ENCODE data around the gene MACROH2A1. TPM values are rescaled to one million over a fixed set of nuclear protein-coding genes. Genes with fewer than 3 reads are reported as not detected.

MACROH2A1 gene
- total and polyA plus RNA-seq, 5 donors from 2014 or later: 126 to 161 (median 140) TPM

DNA sequence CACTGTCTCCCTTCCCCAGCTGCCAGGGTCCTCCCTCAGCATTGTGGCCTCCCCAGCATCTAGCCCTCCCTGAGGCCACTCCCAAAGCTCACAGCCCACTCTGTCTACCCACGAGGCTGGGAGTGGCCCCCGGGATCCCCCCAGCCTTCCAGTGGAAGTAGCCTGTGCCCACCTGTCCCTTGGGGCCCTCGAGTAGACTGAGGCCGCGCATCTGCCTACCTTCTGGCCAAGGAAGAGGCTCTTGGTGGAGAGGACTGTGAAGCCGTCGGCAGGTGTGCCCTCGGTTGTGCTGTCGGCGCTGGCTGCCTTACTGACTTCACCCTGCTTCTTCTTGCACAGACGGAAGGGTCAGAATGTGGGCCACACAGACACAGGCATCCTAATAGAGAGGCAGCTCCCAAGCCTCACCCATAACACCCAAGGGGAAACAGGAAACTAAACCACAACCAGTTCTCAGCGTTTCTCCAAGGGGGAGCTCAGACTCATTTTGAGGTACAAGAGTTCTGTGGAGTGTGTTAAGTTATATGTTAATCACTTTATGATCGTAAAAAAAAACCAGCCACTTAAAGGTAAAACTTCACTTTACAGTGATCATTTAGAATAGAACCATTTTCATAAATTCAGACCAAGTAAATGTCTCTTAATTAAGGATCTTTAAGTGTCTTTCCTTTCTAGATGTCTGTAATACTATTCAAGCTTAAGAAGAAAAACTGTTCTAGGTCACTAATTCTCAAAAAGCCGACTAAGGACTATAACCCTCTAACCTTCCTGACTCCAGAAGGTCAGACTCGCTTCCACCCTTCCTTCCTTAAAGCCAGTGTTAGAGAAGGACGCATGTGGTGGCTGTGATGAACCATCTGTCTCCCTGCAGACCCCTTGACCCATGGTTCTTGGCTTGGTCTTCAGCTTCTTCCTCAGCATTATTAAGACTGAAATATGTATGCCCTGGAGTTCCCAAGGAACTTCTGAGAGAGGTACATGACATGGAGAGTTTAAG is 38.5 kb downstream of the MACROH2A1 start:
- Histone ChIP-seq H3K36me3 (ENCODE audit: control insufficient read depth, insufficient read depth, low read length) (peaks cover 71% of the 10 kb centered on the region), H3K9me3 (ENCODE audit: control insufficient read depth in 2 of 2, low read length in 2 of 2) (no peaks in the 10 kb centered on the region), H3K27ac (ENCODE audit: insufficient read depth, low read length, poor library complexity, severe bottlenecking) (no peak overlapping the region), H3K4me1 (ENCODE audit: control insufficient read depth, insufficient read depth, low read length, poor library complexity, severe bottlenecking) (no peaks in the 10 kb centered on the region), H3K27me3 (ENCODE audit: control insufficient read depth, insufficient read depth, low read length) (no peaks in the 10 kb centered on the region), H3K4me3 (ENCODE audit: low read depth, low read length) (no peak overlapping the region)
- Mint-ChIP-seq H3K27me3 (no peaks in the 10 kb centered on the region), H3K9me3 (peaks cover 0 to 1% (median 0%) of the 10 kb centered on the region in 7 donors), H3K27ac (peak overlapping the region; percentile 12 to 55 (median 48)), H3K36me3 (peaks cover 38% of the 10 kb centered on the region), H3K4me1 (peaks cover 9 to 19% (median 12%) of the 10 kb centered on the region in 4 donors), H3K4me3 (no peak overlapping the region)
- DNase-seq: peak in 1 of 3 donors; percentile 40
- ATAC-seq (ENCODE audit: low read depth in 2 of 2): no peak

DNA sequence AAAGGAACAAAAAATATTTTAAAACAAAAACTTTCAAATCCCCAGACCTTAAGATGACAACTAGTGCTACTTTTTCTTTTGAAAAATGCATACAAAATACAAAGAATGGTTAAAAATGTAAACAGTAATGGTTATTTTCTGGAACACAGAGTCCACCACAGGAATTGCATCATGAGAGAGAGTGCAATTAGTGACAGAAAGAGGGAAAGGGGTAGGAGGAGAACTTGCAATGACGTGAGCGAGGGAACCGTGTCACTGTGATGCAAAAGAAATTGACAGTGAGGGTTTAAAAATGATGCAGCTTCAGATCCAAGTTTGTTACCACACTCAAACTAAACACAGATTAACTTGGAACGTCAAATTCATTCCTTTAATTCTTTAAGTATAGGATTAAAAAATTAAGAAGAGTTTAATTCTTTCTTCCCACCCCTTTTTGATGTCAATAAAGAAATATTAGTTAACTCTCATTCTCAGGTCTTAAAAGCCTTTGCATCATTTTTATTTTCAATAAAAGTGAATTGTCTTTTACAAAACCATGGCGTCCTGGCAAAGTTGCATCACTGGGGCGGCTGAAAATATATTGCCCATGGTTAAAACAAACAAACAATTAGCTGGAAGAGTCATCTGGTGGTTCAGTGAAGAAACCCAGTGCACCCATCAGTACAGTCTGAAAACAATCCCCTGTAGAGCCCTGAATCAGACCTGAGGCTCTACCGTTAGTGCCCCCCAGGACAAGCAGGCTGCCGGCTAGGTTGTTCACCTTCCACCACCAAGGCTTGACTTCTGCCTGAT is 39.5 kb downstream of the MACROH2A1 start:
- DNase-seq (no peak), ATAC-seq (ENCODE audit: low read depth in 2 of 2) (no peak)
- H3K4me1 ChIP-seq (ENCODE audit: control insufficient read depth, insufficient read depth, low read length, poor library complexity, severe bottlenecking): no peaks in the 10 kb centered on the region
- no peaks in the 10 kb centered on the region for H3K9me3 ChIP-seq (ENCODE audit: control insufficient read depth in 2 of 2, low read length in 2 of 2)
- H3K27ac ChIP-seq (ENCODE audit: insufficient read depth, low read length, poor library complexity, severe bottlenecking): no peak overlapping the region
- H3K9me3 Mint-ChIP-seq: no peaks in the 10 kb centered on the region
- peaks cover 3 to 17% (median 10%) of the 10 kb centered on the region in 4 donors for H3K4me1 Mint-ChIP-seq
- peaks cover 73% of the 10 kb centered on the region for H3K36me3 ChIP-seq (ENCODE audit: control insufficient read depth, insufficient read depth, low read length)
- peaks cover 33% of the 10 kb centered on the region for H3K36me3 Mint-ChIP-seq
- H3K4me3 Mint-ChIP-seq: no peak overlapping the region
- no peaks in the 10 kb centered on the region for H3K27me3 Mint-ChIP-seq
- H3K27ac Mint-ChIP-seq: peak overlapping the region in 2 of 3 donors; percentile 7 to 12
- H3K4me3 ChIP-seq (ENCODE audit: low read depth, low read length): no peak overlapping the region
- no peaks in the 10 kb centered on the region for H3K27me3 ChIP-seq (ENCODE audit: control insufficient read depth, insufficient read depth, low read length)

DNA sequence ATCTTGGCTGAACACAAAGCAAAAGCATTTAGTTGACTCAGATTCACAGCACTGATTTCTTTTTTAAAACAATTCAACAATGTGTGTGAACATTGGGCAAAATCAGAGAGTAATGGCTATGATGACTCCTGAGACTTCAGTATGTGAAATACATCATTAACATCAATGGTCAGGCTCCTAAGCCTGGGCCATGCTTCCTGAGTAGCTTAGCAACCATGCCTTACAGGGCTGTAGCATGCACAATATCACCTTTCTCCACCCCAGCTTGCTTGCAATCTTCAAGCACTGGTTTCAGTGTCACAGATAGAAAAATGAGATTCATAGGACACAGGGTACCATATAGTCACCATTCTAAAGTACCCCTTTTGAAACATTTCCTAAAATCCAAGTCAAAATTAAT is 41.3 kb downstream of the MACROH2A1 start:
- H3K36me3 ChIP-seq (ENCODE audit: control insufficient read depth, insufficient read depth, low read length): peaks cover 73% of the 10 kb centered on the region
- H3K9me3 ChIP-seq (ENCODE audit: control insufficient read depth in 2 of 2, low read length in 2 of 2): no peaks in the 10 kb centered on the region
- Mint-ChIP-seq H3K9me3 (no peaks in the 10 kb centered on the region), H3K4me3 (no peak overlapping the region), H3K36me3 (peaks cover 35% of the 10 kb centered on the region), H3K4me1 (peaks cover 0 to 17% (median 8%) of the 10 kb centered on the region in 4 donors), H3K27ac (peak overlapping the region in 1 of 3 donors; percentile 32), H3K27me3 (no peaks in the 10 kb centered on the region)
- ATAC-seq (ENCODE audit: low read depth in 2 of 2) (no peak), DNase-seq (no peak)
- H3K27me3 ChIP-seq (ENCODE audit: control insufficient read depth, insufficient read depth, low read length): no peaks in the 10 kb centered on the region
- no peak overlapping the region for H3K4me3 ChIP-seq (ENCODE audit: low read depth, low read length)
- no peak overlapping the region for H3K27ac ChIP-seq (ENCODE audit: insufficient read depth, low read length, poor library complexity, severe bottlenecking)
- H3K4me1 ChIP-seq (ENCODE audit: control insufficient read depth, insufficient read depth, low read length, poor library complexity, severe bottlenecking): no peaks in the 10 kb centered on the region

DNA sequence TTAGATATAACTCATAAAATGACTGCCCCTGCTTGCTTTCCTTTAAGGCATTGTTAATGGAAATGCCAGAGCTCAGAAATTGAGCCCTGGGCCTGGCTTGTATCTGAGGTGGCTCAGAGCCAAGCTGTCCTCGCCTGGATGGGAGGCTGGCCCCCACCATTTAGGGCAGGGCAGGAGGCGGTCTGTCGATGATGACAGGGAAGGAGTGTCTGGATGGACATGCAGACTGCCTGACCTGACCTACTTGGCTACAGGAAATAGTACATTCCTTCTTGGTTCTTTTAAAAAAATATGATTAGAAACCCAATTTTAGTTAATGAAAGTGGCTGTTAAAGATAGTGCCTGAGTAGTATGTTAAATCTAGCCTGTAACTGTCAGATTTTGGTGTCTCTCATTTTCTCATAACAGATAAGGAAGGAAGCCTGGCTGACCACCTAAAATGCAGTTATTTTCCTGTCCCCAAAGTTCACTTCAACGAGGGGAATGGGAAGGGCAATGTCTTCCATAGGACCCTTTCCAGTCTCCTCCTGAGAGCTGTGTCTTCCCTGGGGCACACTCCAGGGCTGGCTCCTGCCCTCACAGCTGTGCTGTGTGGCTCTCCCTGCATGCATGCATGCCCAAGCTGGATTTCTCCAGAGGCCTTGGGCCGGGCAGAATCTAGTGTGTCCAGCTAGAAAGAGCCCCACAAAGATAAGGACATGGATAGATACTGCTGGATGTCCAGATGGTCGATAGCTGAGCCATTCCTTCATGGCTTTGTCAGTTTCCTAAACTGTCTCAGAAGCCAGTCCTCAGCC is 42.3 kb downstream of the MACROH2A1 start:
- Histone ChIP-seq H3K4me1 (ENCODE audit: control insufficient read depth, insufficient read depth, low read length, poor library complexity, severe bottlenecking) (no peaks in the 10 kb centered on the region), H3K27me3 (ENCODE audit: control insufficient read depth, insufficient read depth, low read length) (no peaks in the 10 kb centered on the region), H3K4me3 (ENCODE audit: low read depth, low read length) (no peak overlapping the region), H3K9me3 (ENCODE audit: control insufficient read depth in 2 of 2, low read length in 2 of 2) (no peaks in the 10 kb centered on the region), H3K36me3 (ENCODE audit: control insufficient read depth, insufficient read depth, low read length) (peaks cover 74% of the 10 kb centered on the region), H3K27ac (ENCODE audit: insufficient read depth, low read length, poor library complexity, severe bottlenecking) (no peak overlapping the region)
- ATAC-seq (ENCODE audit: low read depth in 2 of 2): no peak
- no peak for DNase-seq
- Mint-ChIP-seq H3K4me3 (no peak overlapping the region), H3K27ac (peak overlapping the region in 2 of 3 donors; percentile 41 to 89), H3K9me3 (no peaks in the 10 kb centered on the region), H3K4me1 (peaks cover 0 to 17% (median 8%) of the 10 kb centered on the region in 4 donors), H3K27me3 (no peaks in the 10 kb centered on the region), H3K36me3 (peaks cover 39% of the 10 kb centered on the region)

DNA sequence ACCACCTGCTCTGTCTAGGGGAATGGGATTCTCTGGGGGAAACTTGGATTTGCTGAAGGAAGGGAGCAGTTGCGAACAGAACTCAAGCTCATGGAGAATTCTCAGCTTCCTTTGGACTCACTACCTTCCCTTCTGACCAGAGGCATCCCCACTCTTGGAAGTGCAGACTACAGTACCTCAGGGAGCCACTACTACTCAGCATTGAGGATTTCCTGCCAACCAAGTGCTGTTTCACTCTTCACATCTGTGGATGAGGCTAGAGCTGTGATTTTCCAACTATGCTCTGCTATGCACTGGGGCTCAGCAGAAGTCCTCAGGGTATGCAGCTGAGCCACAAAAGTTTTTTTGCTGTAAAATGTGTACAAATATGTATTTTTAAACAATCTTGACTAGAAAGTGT is 43.9 kb downstream of the MACROH2A1 start:
- Histone ChIP-seq H3K27ac (ENCODE audit: insufficient read depth, low read length, poor library complexity, severe bottlenecking) (no peak overlapping the region), H3K9me3 (ENCODE audit: control insufficient read depth in 2 of 2, low read length in 2 of 2) (no peaks in the 10 kb centered on the region), H3K36me3 (ENCODE audit: control insufficient read depth, insufficient read depth, low read length) (peaks cover 75% of the 10 kb centered on the region), H3K4me1 (ENCODE audit: control insufficient read depth, insufficient read depth, low read length, poor library complexity, severe bottlenecking) (no peaks in the 10 kb centered on the region), H3K4me3 (ENCODE audit: low read depth, low read length) (no peak overlapping the region), H3K27me3 (ENCODE audit: control insufficient read depth, insufficient read depth, low read length) (no peaks in the 10 kb centered on the region)
- H3K27ac Mint-ChIP-seq: peak overlapping the region in 2 of 3 donors; percentile 22 to 33
- DNase-seq (no peak), ATAC-seq (ENCODE audit: low read depth in 2 of 2) (no peak)
- H3K4me1 Mint-ChIP-seq: peaks cover 0 to 3% (median 0%) of the 10 kb centered on the region in 4 donors
- H3K27me3 Mint-ChIP-seq: no peaks in the 10 kb centered on the region
- H3K36me3 Mint-ChIP-seq: peaks cover 35% of the 10 kb centered on the region
- H3K9me3 Mint-ChIP-seq: no peaks in the 10 kb centered on the region
- H3K4me3 Mint-ChIP-seq: no peak overlapping the region

DNA sequence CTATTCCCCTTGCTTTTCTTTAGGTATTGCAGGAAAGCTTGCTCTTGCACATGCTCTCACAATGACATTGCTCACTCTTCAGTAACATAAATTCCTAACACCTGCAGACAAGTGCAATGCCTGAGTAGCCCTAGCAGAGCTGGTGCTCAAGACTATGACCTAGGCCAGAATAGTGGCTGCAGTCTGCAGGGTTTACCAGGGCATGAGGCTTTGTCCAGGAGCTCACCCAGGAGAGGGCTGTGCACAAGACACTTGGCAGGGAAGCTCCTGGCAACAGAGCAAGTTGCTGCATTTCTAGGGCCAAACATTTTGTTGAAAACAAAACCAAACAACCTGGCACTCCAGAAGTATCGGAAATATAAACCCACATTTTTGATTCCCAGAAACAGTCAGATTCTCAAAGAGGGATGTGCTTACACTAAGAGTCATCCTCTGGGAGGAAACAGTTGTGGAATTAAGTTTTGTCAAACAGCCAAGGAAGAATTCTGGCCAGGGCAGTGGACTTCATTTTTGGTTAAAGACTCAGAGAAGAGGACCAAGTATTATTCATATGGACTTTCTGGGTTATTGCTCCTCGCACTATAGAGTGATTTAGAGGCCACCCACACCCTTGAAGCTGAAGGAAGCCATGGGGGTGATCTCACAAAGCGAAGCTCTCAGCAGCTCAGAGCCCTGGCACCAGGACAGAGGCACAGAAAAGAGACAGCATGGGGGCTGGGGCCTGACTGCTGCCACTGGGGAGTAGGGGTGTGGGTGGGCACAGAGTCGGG is 44.9 kb downstream of the MACROH2A1 start:
- DNase-seq (no peak), ATAC-seq (ENCODE audit: low read depth in 2 of 2) (no peak)
- peaks cover 74% of the 10 kb centered on the region for H3K36me3 ChIP-seq (ENCODE audit: control insufficient read depth, insufficient read depth, low read length)
- H3K27ac ChIP-seq (ENCODE audit: insufficient read depth, low read length, poor library complexity, severe bottlenecking): no peak overlapping the region
- H3K36me3 Mint-ChIP-seq: peaks cover 35% of the 10 kb centered on the region
- no peak overlapping the region for H3K4me3 Mint-ChIP-seq
- H3K4me3 ChIP-seq (ENCODE audit: low read depth, low read length): no peak overlapping the region
- H3K27me3 Mint-ChIP-seq: no peaks in the 10 kb centered on the region
- no peaks in the 10 kb centered on the region for H3K27me3 ChIP-seq (ENCODE audit: control insufficient read depth, insufficient read depth, low read length)
- H3K9me3 Mint-ChIP-seq: no peaks in the 10 kb centered on the region
- peaks cover 0 to 3% (median 0%) of the 10 kb centered on the region in 4 donors for H3K4me1 Mint-ChIP-seq
- peak overlapping the region in 1 of 3 donors; percentile 81 for H3K27ac Mint-ChIP-seq
- no peaks in the 10 kb centered on the region for H3K4me1 ChIP-seq (ENCODE audit: control insufficient read depth, insufficient read depth, low read length, poor library complexity, severe bottlenecking)
- no peaks in the 10 kb centered on the region for H3K9me3 ChIP-seq (ENCODE audit: control insufficient read depth in 2 of 2, low read length in 2 of 2)
